SK-N-MC (cell line): ENCODE data around the gene CACTIN.
"Not testable (repeated sequence)": the region's sequence is repeated elsewhere in the genome, so short reads cannot be mapped to it uniquely, and the experiment has no call there.

ENCODE experiments used
- DNase-seq: peaks from one replicate; pipeline ENCODE4 v3.0.0-alpha.2; 2011; ENCODE audit warnings: low read depth, low spot score
- H3K27ac ChIP-seq: fragments of 200-600 bp; sonication (generic); 2 replicates; pipeline ENCODE4 v1.5.1; 2016; ENCODE audit warnings: mixed run types
- H3K36me3 ChIP-seq: fragments of 200-600 bp; sonication (generic); 2 replicates; pipeline ENCODE4 v1.6.1; 2017; ENCODE audit warnings: antibody characterized with exemption, low read length, mixed read lengths; ENCODE audit not compliant: insufficient read depth
- H3K4me3 ChIP-seq: fragments of 200-600 bp; sonication (generic); 2 replicates; pipeline ENCODE4 v1.5.1; 2016
- H3K9ac ChIP-seq: fragments of 200-600 bp; sonication (generic); 2 replicates; pipeline ENCODE4 v1.8.0; 2017; ENCODE audit warnings: mixed run types, mixed read lengths; ENCODE audit not compliant: insufficient read length
- H3K9me3 ChIP-seq: fragments of 200-600 bp; sonication (generic); 2 replicates; pipeline ENCODE4 v1.6.1; 2017; ENCODE audit warnings: low read depth, mild to moderate bottlenecking, antibody characterized with exemption, low read length, moderate library complexity, mixed read lengths
- EZH2 ChIP-seq: fragments of 200-600 bp; sonication (generic); IDR thresholded peaks from one replicate; pipeline ENCODE4 v1.6.1; 2017; ENCODE audit warnings: antibody characterized with exemption
- FOXP2 ChIP-seq: optimal IDR thresholded peaks from 2 replicates; pipeline ENCODE3; 2011; ENCODE audit warnings: mild to moderate bottlenecking, moderate library complexity; ENCODE audit not compliant: insufficient read depth; ENCODE audit errors: extremely low read length, control extremely low read depth
- POLR2AphosphoS5 ChIP-seq: IDR thresholded peaks from 2 replicates; pipeline ENCODE4 v1.6.1; 2012; ENCODE audit warnings: mild to moderate bottlenecking, low read depth, low read length, borderline replicate concordance

Gene CACTIN

DNA sequence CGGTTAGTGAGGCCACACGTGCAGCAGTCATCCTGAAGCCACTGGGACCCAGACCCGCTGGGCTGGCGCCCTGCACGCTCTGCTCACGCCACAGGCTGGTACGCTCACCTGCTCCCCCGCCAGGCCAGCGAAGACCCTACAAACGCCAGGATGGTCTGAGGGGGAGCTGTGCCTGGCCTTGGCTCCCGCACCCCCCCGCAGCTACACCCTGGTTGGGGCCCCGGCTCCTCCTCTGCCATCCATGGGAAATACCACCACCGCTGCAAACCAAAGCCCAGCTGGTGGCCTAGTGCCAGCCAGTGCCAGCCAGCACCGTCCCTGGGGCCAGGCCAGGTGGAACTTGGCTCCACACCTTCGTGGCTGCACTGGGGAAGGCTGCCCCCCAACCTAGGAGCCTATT is 23.3 kb upstream of the CACTIN start:
- no peaks in the 10 kb centered on the region for H3K36me3 ChIP-seq
- TF ChIP-seq POLR2AphosphoS5 (no peak), EZH2 (no peak), FOXP2 (no peak)
- DNase-seq, result no peak

DNA sequence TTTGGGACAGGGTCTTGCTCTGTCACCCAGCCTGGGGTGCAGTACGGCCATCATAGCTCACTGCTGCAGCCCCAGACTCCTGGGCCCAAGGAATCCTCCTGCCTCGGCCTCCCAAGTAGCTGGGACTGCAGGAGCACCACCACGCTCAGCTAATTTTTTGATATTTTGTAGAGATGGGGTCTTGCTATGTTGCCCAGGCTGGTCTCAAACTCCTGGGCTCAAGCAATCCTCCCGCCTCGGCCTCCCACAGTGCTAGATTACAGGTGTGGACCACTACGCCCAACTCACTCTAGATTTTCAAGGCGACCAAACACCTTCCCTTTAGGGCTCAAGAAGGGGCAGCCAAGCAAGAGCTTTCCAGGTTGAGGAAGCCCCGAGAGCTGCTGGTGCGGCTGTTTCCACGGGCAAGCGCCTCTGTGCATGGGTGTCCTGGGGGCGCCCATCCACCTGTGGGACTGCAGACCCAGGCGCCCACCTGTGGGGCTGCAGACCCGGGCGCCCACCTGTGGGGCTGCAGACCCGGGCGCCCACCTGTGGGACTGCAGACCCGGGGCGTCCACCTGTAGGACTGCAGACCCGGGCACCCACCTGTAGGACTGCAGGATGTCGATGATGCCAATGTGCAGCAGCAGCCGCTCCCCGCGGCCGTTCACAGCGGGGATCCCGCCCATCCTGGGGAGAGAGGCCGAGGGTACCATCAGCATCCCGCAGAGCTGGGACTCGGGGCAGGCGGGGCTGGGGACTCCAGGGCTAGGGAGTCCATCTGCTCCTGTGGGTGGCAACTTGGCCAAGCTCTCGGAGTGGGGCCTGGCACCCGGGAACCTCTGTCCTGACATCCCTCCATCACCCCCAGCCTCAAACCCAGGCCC is 21.7 kb upstream of the CACTIN start:
- no peak for TF ChIP-seq FOXP2
- no peak for TF ChIP-seq EZH2
- TF ChIP-seq POLR2AphosphoS5, result no peak
- H3K36me3 ChIP-seq, result no peaks in the 10 kb centered on the region
- H3K9me3 ChIP-seq, result no peaks in the 10 kb centered on the region
- no peak for DNase-seq
- no peak overlapping the region for H3K27ac ChIP-seq
- no peak overlapping the region for H3K9ac ChIP-seq
- no peak overlapping the region for H3K4me3 ChIP-seq

More for the DNA sequence above, 23.3 kb upstream of the CACTIN start:
- Histone ChIP-seq H3K4me3 (no peak overlapping the region), H3K9me3 (no peaks in the 10 kb centered on the region), H3K9ac (no peak overlapping the region), H3K27ac (no peak overlapping the region)

DNA sequence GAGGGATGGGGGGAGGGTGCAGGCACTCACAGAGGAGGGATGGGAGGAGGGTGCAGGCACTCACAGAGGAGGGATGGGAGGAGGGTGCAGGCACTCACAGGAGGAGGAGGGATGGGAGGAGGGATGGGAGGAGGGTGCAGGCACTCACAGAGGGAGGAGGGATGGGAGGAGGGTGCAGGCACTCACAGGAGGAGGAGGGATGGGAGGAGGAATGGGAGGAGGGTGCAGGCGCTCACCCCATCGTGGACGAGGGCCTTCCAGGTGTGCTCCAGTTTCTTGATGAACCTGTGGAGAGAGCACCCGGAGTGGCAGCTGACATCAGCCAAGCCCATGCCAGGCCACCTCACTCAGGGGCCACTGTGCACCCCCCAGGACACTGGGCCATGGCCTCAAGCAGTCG is 20.5 kb upstream of the CACTIN start:
- not testable (repeated sequence) for H3K36me3 ChIP-seq, H3K4me3 ChIP-seq, H3K27ac ChIP-seq, DNase-seq, H3K9me3 ChIP-seq, H3K9ac ChIP-seq

DNA sequence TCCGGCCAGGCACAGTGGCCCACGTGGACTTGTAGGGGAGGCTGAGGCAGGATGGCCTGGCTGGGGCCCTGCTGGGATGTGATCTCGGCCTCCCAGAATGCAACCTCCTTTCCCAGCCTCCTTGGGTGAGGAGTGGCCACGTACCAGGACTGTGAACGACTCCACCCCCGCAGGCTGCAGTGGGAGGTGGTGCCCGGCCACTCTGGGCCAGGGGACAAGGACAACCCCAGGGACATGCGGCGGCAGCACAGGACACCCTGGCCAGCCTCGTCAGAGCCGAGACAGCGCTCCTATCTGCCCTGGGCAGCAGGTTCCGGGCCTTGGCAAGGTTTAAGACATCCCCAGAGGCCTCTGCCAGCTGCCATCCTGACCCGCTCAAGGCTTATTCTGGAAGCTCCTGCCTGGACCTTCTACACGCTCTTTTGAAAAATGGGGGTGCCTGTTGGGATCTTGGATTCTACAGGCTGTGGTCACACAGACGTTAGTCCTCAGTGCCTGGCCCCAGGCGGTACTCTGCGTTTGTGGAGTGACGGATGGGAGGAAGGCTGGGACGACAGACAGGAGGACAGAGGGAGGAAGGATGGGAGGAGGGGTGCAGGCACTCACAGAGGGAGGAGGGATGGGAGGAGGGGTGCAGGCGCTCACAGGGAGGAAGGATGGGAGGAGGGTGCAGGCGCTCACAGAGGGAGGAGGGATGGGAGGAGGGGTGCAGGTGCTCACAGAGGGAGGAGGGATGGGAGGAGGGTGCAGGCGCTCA is 19.9 kb upstream of the CACTIN start:
- no peaks in the 10 kb centered on the region for H3K36me3 ChIP-seq
- H3K4me3 ChIP-seq, result no peak overlapping the region
- no peak overlapping the region for H3K27ac ChIP-seq
- H3K9me3 ChIP-seq, result no peaks in the 10 kb centered on the region
- DNase-seq, result no peak
- TF ChIP-seq POLR2AphosphoS5, result no peak
- H3K9ac ChIP-seq, result no peak overlapping the region

DNA sequence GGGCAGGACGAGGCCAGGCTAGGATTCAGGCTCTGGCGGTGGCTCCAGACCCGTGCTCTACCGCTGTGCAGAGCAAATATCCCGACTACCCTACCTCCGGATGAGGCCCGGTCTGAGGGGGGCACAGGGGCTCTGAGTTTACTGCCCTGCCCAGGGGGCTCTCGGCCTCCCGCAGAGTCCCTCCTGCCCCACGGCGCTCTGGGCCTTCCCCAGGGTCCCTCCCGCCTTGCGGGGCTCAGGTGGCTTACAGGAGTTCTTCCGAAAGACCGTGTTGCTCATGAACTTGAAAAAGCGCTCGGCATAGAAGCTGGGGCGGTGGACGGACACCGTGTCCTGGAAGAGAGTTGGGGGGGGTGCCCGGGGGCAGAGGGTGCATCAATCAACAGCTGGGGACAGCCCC is 19.1 kb upstream of the CACTIN start:
- Histone ChIP-seq H3K36me3 (no peaks in the 10 kb centered on the region), H3K4me3 (no peak overlapping the region), H3K27ac (no peak overlapping the region), H3K9me3 (no peaks in the 10 kb centered on the region), H3K9ac (no peak overlapping the region)
- TF ChIP-seq POLR2AphosphoS5, result no peak
- TF ChIP-seq FOXP2, result no peak
- no peak for TF ChIP-seq EZH2
- DNase-seq, result no peak

DNA sequence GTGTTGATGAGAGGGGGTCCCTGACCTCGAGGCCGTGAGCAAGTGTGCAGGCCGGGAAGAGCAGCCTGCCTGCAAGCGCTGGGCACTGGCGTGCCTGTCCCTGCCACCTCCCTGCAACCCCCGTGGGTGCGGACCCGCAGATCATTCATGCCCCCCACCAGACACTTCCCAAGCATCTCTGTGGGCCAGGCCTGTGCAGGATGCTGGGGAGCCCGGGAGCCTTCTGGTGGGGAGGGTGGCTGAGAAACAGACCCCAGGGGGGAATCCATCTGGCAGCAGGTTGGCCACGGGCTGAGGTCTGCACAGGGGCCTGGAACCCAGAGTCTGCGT is 18.4 kb upstream of the CACTIN start:
- no peaks in the 10 kb centered on the region for H3K9me3 ChIP-seq
- TF ChIP-seq FOXP2 (no peak), EZH2 (no peak), POLR2AphosphoS5 (no peak)
- no peaks in the 10 kb centered on the region for H3K36me3 ChIP-seq
- H3K4me3 ChIP-seq, result no peak overlapping the region
- no peak for DNase-seq
- no peak overlapping the region for H3K27ac ChIP-seq
- no peak overlapping the region for H3K9ac ChIP-seq

DNA sequence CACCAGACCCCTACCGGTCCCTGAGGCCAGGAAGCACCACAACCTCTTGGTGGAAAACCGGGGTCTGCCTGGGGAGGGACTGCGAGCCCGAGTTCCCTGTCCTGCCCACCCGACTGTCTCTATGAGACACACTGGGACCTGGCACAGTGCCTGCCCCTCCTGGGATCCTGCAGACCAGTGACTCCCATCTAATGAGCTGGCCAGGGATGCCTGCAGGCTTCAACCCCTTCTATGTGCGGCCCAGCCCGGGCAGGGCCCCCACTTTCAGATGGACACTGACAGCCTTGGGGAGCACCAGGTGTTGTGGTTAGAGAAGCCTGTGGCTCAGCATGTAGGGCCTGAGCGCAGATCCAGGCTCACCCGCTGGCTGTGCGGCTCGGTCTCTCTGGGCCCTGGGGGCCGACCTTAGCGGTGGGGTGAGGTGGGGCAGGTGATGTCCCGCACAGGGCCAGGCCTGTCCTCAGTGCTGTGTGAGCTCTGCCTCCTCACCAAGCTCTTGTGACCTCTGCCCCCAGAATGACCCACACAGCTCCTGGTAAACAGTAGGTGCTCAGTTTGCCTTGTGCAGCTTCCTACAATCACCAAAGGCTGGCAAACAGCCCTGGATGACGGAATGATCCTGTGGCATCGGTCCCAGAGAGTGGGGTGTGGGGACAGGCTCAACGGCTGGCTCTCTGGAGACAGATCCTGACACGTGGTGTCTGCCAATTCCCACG is 17.9 kb upstream of the CACTIN start:
- no peak overlapping the region for H3K9ac ChIP-seq
- DNase-seq, result no peak
- H3K36me3 ChIP-seq, result no peaks in the 10 kb centered on the region
- H3K9me3 ChIP-seq, result no peaks in the 10 kb centered on the region
- no peak overlapping the region for H3K27ac ChIP-seq
- no peak overlapping the region for H3K4me3 ChIP-seq
- TF ChIP-seq EZH2 (no peak), POLR2AphosphoS5 (no peak), FOXP2 (no peak)

DNA sequence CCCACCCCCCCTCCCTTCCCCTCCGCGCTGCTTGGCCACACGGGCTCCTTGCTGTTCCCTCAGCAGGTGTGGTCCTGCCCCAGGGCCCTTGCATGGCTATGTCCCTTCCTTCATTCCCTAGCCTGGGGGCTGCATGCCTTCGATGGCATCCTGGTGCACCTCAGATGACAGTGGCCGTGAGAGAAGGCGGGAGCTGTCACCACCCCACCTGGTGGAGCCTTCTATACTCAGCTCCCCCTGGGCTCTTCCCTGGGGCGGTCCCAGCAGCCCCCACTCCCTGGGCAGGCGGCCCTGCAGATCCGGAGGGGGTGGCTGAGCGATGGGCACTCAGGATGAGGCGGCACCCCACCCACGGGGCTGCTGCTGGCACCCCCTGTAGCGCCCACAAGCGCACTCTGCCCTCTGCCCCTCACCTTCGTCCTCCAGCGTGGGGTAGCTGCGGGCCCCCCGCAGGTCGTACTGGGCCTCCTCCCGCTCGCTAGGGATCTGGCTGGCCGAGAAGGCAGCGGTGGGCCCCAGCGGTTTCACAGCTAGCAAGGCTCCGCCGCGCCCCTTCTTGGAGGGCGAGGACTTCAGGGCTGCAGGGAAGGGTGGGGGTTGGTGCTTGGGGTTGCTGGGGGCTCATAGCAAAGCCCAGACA is 17.2 kb upstream of the CACTIN start:
- no peaks in the 10 kb centered on the region for H3K36me3 ChIP-seq
- H3K27ac ChIP-seq, result no peak overlapping the region
- no peak overlapping the region for H3K4me3 ChIP-seq
- no peak for DNase-seq
- no peaks in the 10 kb centered on the region for H3K9me3 ChIP-seq
- TF ChIP-seq EZH2, result no peak
- TF ChIP-seq FOXP2, result no peak
- no peak for TF ChIP-seq POLR2AphosphoS5
- no peak overlapping the region for H3K9ac ChIP-seq
